GM23338 (cell line): ENCODE data around the gene TRAPPC4. TPM values are rescaled to one million over a fixed set of nuclear protein-coding genes. Genes with fewer than 3 reads are reported as not detected.

Experiments
- ETS1 ChIP-seq: IDR thresholded peaks from 2 replicates; pipeline ENCODE4 v1.6.1; 2016; ENCODE audit warnings: antibody characterized with exemption
- EZH2 ChIP-seq: fragments of 200-600 bp; sonication (generic); IDR thresholded peaks from one replicate; pipeline ENCODE4 v1.8.0; 2017; ENCODE audit warnings: antibody characterized with exemption, mild to moderate bottlenecking, low read depth; ENCODE audit not compliant: unreplicated experiment
- EZH2phosphoT487 ChIP-seq: fragments of 200-600 bp; sonication (generic); IDR thresholded peaks from one replicate; pipeline ENCODE4 v1.8.1; 2018; ENCODE audit warnings: antibody characterized with exemption; ENCODE audit not compliant: unreplicated experiment
- JUNB ChIP-seq: IDR thresholded peaks from one replicate; pipeline ENCODE4 v1.6.1; 2016; ENCODE audit warnings: antibody characterized with exemption; ENCODE audit not compliant: unreplicated experiment
- NANOG ChIP-seq: IDR thresholded peaks from 2 replicates; pipeline ENCODE4 v1.6.1; 2016; ENCODE audit warnings: antibody characterized with exemption, borderline replicate concordance
- POLR2AphosphoS5 ChIP-seq: IDR thresholded peaks from 2 replicates; pipeline ENCODE4 v1.6.1; 2016; ENCODE audit warnings: antibody characterized with exemption, low read depth
- REST ChIP-seq: IDR thresholded peaks from one replicate; pipeline ENCODE4 v1.6.1; 2018; ENCODE audit warnings: antibody characterized with exemption; ENCODE audit not compliant: unreplicated experiment
- ZNF114 ChIP-seq: fragments of 250-450 bp; sonication (Bioruptor Pico); IDR thresholded peaks from 2 replicates; pipeline ENCODE4 v1.5.0; 2020; ENCODE audit warnings: mild to moderate bottlenecking, moderate library complexity
- ZNF331 ChIP-seq: fragments of 250-450 bp; sonication (Bioruptor Pico); IDR thresholded peaks from 2 replicates; pipeline ENCODE4 v1.5.0; 2020; ENCODE audit warnings: low read depth, mild to moderate bottlenecking, moderate library complexity
- microRNA-seq: library from miRNA; unstranded; fragments of <30 nt; microRNA quantifications from one replicate; pipeline ENCODE4, GENCODE V29; 2017
- polyA plus RNA-seq: library from polyadenylated mRNA; unstranded; fragments of >200 nt; fragmentation: Nextera tagmentation; extraction: Ambion mirVana; gene quantifications from 2 replicates; pipeline ENCODE4 v1.2.1, GENCODE V29; 2016
- small RNA-seq: library from RNA; depleted of rRNA; stranded (forward); fragments of <200 nt; gene quantifications from one replicate; pipeline ENCODE3, GENCODE V24; 2014; ENCODE audit warnings: low replicate concordance
- total RNA-seq: library from RNA; depleted of rRNA; stranded (reverse); fragments of >200 nt; shearing (Covaris generic); gene quantifications from 2 replicates; pipeline ENCODE4 v1.2.3, GENCODE V29; 2014; rRNA removed
- TF ChIP-seq, protein P1 (sequence below), 2 experiments: fragments of 200-600 bp in 1 of 2; sonication (generic) in 1 of 2; conservative IDR thresholded peaks; 2 replicates each; pipeline versions ENCODE4 v1.5.1 to v1.6.1; 2016 to 2017; ENCODE audit warnings: antibody characterized with exemption in 2 of 2, low read depth in 2 of 2, mild to moderate bottlenecking in 2 of 2, moderate library complexity in 1 of 2

The TRAPPC4 gene
- total and polyA plus RNA-seq, 2 experiments from 2014 or later = 79.9 to 142 TPM

GRCh38 chr11:119067371-119068222 lies 49.0 kb downstream of the TRAPPC4 start, which contains the start of gene VPS11 (continued):
- TF ChIP-seq REST = no peak
- TF ChIP-seq, protein P1, sequence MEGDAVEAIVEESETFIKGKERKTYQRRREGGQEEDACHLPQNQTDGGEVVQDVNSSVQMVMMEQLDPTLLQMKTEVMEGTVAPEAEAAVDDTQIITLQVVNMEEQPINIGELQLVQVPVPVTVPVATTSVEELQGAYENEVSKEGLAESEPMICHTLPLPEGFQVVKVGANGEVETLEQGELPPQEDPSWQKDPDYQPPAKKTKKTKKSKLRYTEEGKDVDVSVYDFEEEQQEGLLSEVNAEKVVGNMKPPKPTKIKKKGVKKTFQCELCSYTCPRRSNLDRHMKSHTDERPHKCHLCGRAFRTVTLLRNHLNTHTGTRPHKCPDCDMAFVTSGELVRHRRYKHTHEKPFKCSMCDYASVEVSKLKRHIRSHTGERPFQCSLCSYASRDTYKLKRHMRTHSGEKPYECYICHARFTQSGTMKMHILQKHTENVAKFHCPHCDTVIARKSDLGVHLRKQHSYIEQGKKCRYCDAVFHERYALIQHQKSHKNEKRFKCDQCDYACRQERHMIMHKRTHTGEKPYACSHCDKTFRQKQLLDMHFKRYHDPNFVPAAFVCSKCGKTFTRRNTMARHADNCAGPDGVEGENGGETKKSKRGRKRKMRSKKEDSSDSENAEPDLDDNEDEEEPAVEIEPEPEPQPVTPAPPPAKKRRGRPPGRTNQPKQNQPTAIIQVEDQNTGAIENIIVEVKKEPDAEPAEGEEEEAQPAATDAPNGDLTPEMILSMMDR (conservative IDR thresholded peaks at IDR 0.05; ENCODE audit: low read depth in 2 of 2) = no peak
- TF ChIP-seq JUNB = no peak
- TF ChIP-seq ZNF331 (CRISPR knock-in tag) = no peak
- no peak for TF ChIP-seq ZNF114 (CRISPR knock-in tag)
- no peak for TF ChIP-seq NANOG
- TF ChIP-seq EZH2 = no peak
- no peak for TF ChIP-seq EZH2phosphoT487
- peak; percentile 69 for TF ChIP-seq POLR2AphosphoS5
- TF ChIP-seq ETS1 = peak; percentile 58

Small RNA genes within 50 kb of the gene (microRNA-seq; reads per million reads assigned to microRNA genes)
- gene MIR3656 = not detected

Small RNA genes within 50 kb of the gene (small RNA-seq; reads per million reads assigned to genes)
- not detected for gene AP003392.2
- not detected for gene RF00017
- not detected for gene RF00019

Other genes with a start within 250 kb of the TRAPPC4 start
- gene DDX6, start 227.6 kb upstream of the TRAPPC4 start, total RNA-seq = 205 and 253 TPM in 2 replicates
- gene DDX6, start 227.6 kb upstream of the TRAPPC4 start, polyA plus RNA-seq = 59.1 and 68.3 TPM in 2 replicates
- not detected in 2 replicates for gene CXCR5, start 134.9 kb upstream of the TRAPPC4 start, total RNA-seq
- 0.18 and 0.96 TPM in 2 replicates for gene CXCR5, start 134.9 kb upstream of the TRAPPC4 start, polyA plus RNA-seq
- gene BCL9L, start 92.8 kb upstream of the TRAPPC4 start, total RNA-seq = 24.1 and 35.1 TPM in 2 replicates
- 15.9 and 23.6 TPM in 2 replicates for gene BCL9L, start 92.8 kb upstream of the TRAPPC4 start, polyA plus RNA-seq
- gene UPK2, start 62.5 kb upstream of the TRAPPC4 start, total RNA-seq = not detected in 2 replicates
- 0.74 and 1.4 TPM in 2 replicates for gene UPK2, start 62.5 kb upstream of the TRAPPC4 start, polyA plus RNA-seq
- not detected in 2 replicates for gene FOXR1, start 47.0 kb upstream of the TRAPPC4 start, total RNA-seq
- gene FOXR1, start 47.0 kb upstream of the TRAPPC4 start, polyA plus RNA-seq = not detected in 2 replicates
- 34.3 and 34.5 TPM in 2 replicates for gene CENATAC, start 20.6 kb upstream of the TRAPPC4 start, total RNA-seq
- gene CENATAC, start 20.6 kb upstream of the TRAPPC4 start, polyA plus RNA-seq = 31.7 and 33.4 TPM in 2 replicates
- gene RPS25, start 423 bp upstream of the TRAPPC4 start, total RNA-seq = 1,462 and 1,965 TPM in 2 replicates
- gene RPS25, start 423 bp upstream of the TRAPPC4 start, polyA plus RNA-seq = 3,622 and 3,632 TPM in 2 replicates
- 50.2 and 56.4 TPM in 2 replicates for gene SLC37A4, start 12.1 kb downstream of the TRAPPC4 start, total RNA-seq
- gene SLC37A4, start 12.1 kb downstream of the TRAPPC4 start, polyA plus RNA-seq = 20.0 and 23.4 TPM in 2 replicates
- gene HYOU1, start 38.4 kb downstream of the TRAPPC4 start, total RNA-seq = 221 and 229 TPM in 2 replicates
- gene HYOU1, start 38.4 kb downstream of the TRAPPC4 start, polyA plus RNA-seq = 48.2 and 51.6 TPM in 2 replicates
- 13.4 and 14.6 TPM in 2 replicates for gene VPS11, start 49.1 kb downstream of the TRAPPC4 start, total RNA-seq
- gene VPS11, start 49.1 kb downstream of the TRAPPC4 start, polyA plus RNA-seq = 11.5 and 15.5 TPM in 2 replicates
- 91.7 and 107 TPM in 2 replicates for gene HMBS, start 66.1 kb downstream of the TRAPPC4 start, total RNA-seq
- gene HMBS, start 66.1 kb downstream of the TRAPPC4 start, polyA plus RNA-seq = 101 and 105 TPM in 2 replicates
- 36.4 and 37.2 TPM in 2 replicates for gene DPAGT1, start 83.1 kb downstream of the TRAPPC4 start, total RNA-seq
- 48.3 and 52.6 TPM in 2 replicates for gene DPAGT1, start 83.1 kb downstream of the TRAPPC4 start, polyA plus RNA-seq
- 2.3 and 4.4 TPM in 2 replicates for gene C2CD2L, start 88.6 kb downstream of the TRAPPC4 start, total RNA-seq
- gene C2CD2L, start 88.6 kb downstream of the TRAPPC4 start, polyA plus RNA-seq = 1.4 TPM in 2 replicates
- gene HINFP, start 102.8 kb downstream of the TRAPPC4 start, total RNA-seq = 29.2 and 29.6 TPM in 2 replicates
- gene HINFP, start 102.8 kb downstream of the TRAPPC4 start, polyA plus RNA-seq = 12.6 and 12.8 TPM in 2 replicates
- gene ABCG4, start 130.3 kb downstream of the TRAPPC4 start, total RNA-seq = 1.0 and 1.2 TPM in 2 replicates
- 0.58 and 0.94 TPM in 2 replicates for gene ABCG4, start 130.3 kb downstream of the TRAPPC4 start, polyA plus RNA-seq
- gene NLRX1, start 150.0 kb downstream of the TRAPPC4 start, total RNA-seq = 13.8 and 14.2 TPM in 2 replicates
- 2.8 and 3.4 TPM in 2 replicates for gene NLRX1, start 150.0 kb downstream of the TRAPPC4 start, polyA plus RNA-seq
- not detected in 2 replicates for gene NHERF4, start 166.7 kb downstream of the TRAPPC4 start, total RNA-seq
- gene NHERF4, start 166.7 kb downstream of the TRAPPC4 start, polyA plus RNA-seq = 0.15 TPM in 1 of 2 replicates, not detected in the other
- gene CBL, start 187.6 kb downstream of the TRAPPC4 start, total RNA-seq = 67.6 and 67.8 TPM in 2 replicates
- 31.6 and 40.1 TPM in 2 replicates for gene CBL, start 187.6 kb downstream of the TRAPPC4 start, polyA plus RNA-seq